IgD-negative memory B cell (primary cell): Measurements from ENCODE around the gene SPAG16. TPM values are rescaled to one million over a fixed set of nuclear protein-coding genes. Genes with fewer than 3 reads are reported as not detected.

Experiments
- H3K27ac Mint-ChIP-seq, 3 donors: one replicate each; pipeline ENCODE4 v1.8.0; 2020 to 2022; ENCODE audit warnings: mild to moderate bottlenecking in 3 of 3, mixed read lengths in 3 of 3, moderate library complexity in 1 of 3
- H3K27me3 Mint-ChIP-seq: one replicate; pipeline ENCODE4 v1.8.0; 2021; ENCODE audit warnings: mixed read lengths
- H3K36me3 Mint-ChIP-seq: one replicate; pipeline ENCODE4 v1.8.0; 2020; ENCODE audit warnings: mild to moderate bottlenecking, mixed read lengths
- H3K4me1 Mint-ChIP-seq, 3 donors: one replicate each; pipeline ENCODE4 v1.8.0; 2020 to 2022; ENCODE audit warnings: mixed read lengths in 3 of 3, mild to moderate bottlenecking in 1 of 3
- H3K4me3 Mint-ChIP-seq, 4 donors: one replicate each; pipeline ENCODE4 v1.8.0; 2020 to 2022; ENCODE audit warnings: mild to moderate bottlenecking in 4 of 4, mixed read lengths in 4 of 4, moderate library complexity in 3 of 4
- H3K9me3 Mint-ChIP-seq, 3 donors: one replicate each; pipeline ENCODE4 v1.8.0; 2020 to 2021; ENCODE audit warnings: mixed read lengths in 3 of 3, mild to moderate bottlenecking in 1 of 3
- polyA plus RNA-seq: library from polyadenylated mRNA; unstranded; fragments of 300-500 nt; fragmentation: Illumina TruSeq; gene quantifications from one replicate; pipeline ENCODE4 v1.2.3, GENCODE V29; 2021

Gene SPAG16
- polyA plus RNA-seq, 1 donor from 2014 or later, result 9.1 TPM

GRCh38 chr2:214180686-214181085, 896.4 kb downstream of the SPAG16 start:
- H3K4me3 Mint-ChIP-seq, result no peak overlapping the region
- H3K27ac Mint-ChIP-seq, result no peak overlapping the region
- H3K9me3 Mint-ChIP-seq, result no peaks in the 10 kb centered on the region

GRCh38 chr2:214184461-214184860, 900.2 kb downstream of the SPAG16 start:
- no peak overlapping the region for H3K27ac Mint-ChIP-seq
- no peaks in the 10 kb centered on the region for H3K9me3 Mint-ChIP-seq
- H3K36me3 Mint-ChIP-seq, result no peaks in the 10 kb centered on the region
- no peaks in the 10 kb centered on the region for H3K27me3 Mint-ChIP-seq
- no peak overlapping the region for H3K4me3 Mint-ChIP-seq
- H3K4me1 Mint-ChIP-seq, result no peaks in the 10 kb centered on the region

More at GRCh38 chr2:214180686-214181085, 896.4 kb downstream of the SPAG16 start:
- H3K36me3 Mint-ChIP-seq, result no peaks in the 10 kb centered on the region
- H3K27me3 Mint-ChIP-seq, result no peaks in the 10 kb centered on the region
- no peaks in the 10 kb centered on the region for H3K4me1 Mint-ChIP-seq

- H3K36me3 Mint-ChIP-seq, result no peaks in the 10 kb centered on the region
- H3K27ac Mint-ChIP-seq, result no peak overlapping the region
- H3K4me3 Mint-ChIP-seq, result no peak overlapping the region
- no peaks in the 10 kb centered on the region for H3K9me3 Mint-ChIP-seq
- H3K4me1 Mint-ChIP-seq, result no peaks in the 10 kb centered on the region
- H3K27me3 Mint-ChIP-seq, result no peaks in the 10 kb centered on the region
Measured at GRCh38 chr2:214185546-214185945, 901.3 kb downstream of the SPAG16 start.

DNA sequence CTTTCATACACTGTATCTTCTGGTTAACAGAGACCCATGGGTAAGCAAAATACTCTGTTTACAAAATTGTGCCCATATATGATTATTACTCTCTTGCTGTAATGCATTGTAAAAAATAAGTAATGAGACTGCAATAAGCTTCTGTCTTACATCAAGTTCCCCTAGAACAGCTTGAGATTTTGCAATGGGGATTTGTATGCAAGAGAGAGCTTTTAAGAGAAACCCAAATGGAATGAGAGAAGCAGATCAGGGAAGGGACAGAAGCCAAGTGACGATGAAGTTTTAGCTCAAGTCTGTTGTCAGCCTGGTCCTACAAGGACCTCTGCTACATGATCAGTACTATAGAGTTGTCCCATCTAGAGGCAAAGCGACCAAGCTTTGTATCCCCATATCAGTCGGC, 908.4 kb downstream of the SPAG16 start:
- no peak overlapping the region for H3K27ac Mint-ChIP-seq
- no peaks in the 10 kb centered on the region for H3K9me3 Mint-ChIP-seq
- H3K27me3 Mint-ChIP-seq, result no peaks in the 10 kb centered on the region
- H3K4me3 Mint-ChIP-seq, result no peak overlapping the region
- no peaks in the 10 kb centered on the region for H3K36me3 Mint-ChIP-seq
- no peaks in the 10 kb centered on the region for H3K4me1 Mint-ChIP-seq

DNA sequence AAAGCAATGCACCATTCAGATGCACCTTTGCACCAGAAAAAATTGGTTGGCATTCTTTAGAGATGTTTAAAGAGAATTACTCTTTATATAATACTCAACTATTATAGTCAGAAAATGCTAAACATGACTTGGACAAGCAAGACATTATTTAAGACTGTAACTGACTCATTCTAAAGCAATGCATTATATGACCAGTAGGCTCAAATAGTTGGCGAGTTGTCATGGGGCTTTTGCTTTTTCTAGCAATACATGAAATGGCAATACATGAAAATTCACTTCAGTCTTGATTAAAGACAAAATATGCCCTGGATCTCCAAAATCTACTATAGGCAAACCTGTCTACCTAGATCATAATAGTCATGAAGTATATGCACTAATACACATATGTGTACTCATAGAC, 909.7 kb downstream of the SPAG16 start:
- H3K27ac Mint-ChIP-seq, result no peak overlapping the region
- H3K9me3 Mint-ChIP-seq, result no peaks in the 10 kb centered on the region
- no peaks in the 10 kb centered on the region for H3K36me3 Mint-ChIP-seq
- no peaks in the 10 kb centered on the region for H3K27me3 Mint-ChIP-seq
- H3K4me1 Mint-ChIP-seq, result no peaks in the 10 kb centered on the region
- no peak overlapping the region for H3K4me3 Mint-ChIP-seq

DNA sequence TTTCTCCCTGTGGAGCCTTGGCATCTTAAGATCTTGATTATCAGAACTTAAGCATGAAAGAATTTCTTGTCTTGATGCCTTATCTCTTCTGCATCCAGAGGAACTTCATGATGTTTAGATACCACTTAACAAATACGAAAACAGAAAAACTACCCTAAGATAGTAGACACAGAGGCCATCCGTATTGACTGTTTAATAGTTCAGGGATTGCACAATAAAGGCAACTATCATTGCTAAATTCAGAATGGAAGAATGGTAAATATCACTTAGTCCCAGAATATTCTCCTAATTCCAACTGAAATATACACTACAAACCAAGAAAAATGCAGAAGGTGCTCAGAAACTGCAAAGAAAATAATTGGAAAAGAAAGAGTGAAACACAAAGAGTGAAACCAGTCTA, 912.0 kb downstream of the SPAG16 start:
- no peaks in the 10 kb centered on the region for H3K4me1 Mint-ChIP-seq
- H3K9me3 Mint-ChIP-seq, result no peaks in the 10 kb centered on the region
- no peak overlapping the region for H3K4me3 Mint-ChIP-seq
- H3K27ac Mint-ChIP-seq, result no peak overlapping the region
- no peaks in the 10 kb centered on the region for H3K27me3 Mint-ChIP-seq
- no peaks in the 10 kb centered on the region for H3K36me3 Mint-ChIP-seq

DNA sequence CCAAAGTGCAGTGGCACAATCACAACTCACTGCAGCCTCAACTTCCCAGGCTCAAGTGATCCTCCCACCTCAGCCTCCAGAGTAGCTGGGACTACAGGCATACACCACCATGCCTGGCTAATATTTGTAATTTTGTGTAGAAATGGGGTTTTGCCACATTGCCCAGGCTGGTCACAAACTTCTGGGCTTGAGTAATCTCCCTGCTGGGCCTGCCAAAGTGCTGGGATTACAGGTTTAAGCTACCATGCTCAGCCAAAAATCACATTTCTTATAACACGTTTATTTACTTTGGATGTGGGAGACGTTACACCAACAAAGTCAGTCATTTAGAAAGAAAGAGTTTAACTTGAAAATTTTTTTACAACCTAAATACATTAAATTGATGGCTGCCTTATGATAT, 917.6 kb downstream of the SPAG16 start:
- no peaks in the 10 kb centered on the region for H3K4me1 Mint-ChIP-seq
- H3K4me3 Mint-ChIP-seq, result no peak overlapping the region
- H3K36me3 Mint-ChIP-seq, result no peaks in the 10 kb centered on the region
- H3K27me3 Mint-ChIP-seq, result peaks cover 2% of the 10 kb centered on the region
- no peaks in the 10 kb centered on the region for H3K9me3 Mint-ChIP-seq
- no peak overlapping the region for H3K27ac Mint-ChIP-seq

DNA sequence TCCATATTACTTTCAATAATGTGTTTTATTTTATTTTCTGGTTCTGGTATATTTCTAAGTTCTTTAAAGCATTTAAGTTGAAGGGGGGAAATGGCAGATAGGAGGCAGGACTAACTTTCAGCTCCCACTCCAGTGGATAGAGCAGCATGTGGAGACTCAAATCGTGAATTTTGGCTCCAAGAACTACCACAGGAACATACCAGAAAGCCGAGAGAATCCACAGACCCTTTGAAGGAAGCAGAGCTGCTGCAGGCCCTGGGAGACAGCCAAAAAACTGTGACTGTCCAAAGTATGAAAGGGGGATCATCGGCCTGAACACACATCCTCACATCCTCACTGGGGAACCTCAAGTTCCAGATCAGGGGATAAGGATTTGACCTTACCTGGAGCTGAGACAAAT, 919.0 kb downstream of the SPAG16 start:
- Mint-ChIP-seq H3K4me3 (no peak overlapping the region), H3K9me3 (no peaks in the 10 kb centered on the region), H3K4me1 (no peaks in the 10 kb centered on the region), H3K36me3 (no peaks in the 10 kb centered on the region), H3K27ac (no peak overlapping the region), H3K27me3 (peaks cover 2% of the 10 kb centered on the region)

DNA sequence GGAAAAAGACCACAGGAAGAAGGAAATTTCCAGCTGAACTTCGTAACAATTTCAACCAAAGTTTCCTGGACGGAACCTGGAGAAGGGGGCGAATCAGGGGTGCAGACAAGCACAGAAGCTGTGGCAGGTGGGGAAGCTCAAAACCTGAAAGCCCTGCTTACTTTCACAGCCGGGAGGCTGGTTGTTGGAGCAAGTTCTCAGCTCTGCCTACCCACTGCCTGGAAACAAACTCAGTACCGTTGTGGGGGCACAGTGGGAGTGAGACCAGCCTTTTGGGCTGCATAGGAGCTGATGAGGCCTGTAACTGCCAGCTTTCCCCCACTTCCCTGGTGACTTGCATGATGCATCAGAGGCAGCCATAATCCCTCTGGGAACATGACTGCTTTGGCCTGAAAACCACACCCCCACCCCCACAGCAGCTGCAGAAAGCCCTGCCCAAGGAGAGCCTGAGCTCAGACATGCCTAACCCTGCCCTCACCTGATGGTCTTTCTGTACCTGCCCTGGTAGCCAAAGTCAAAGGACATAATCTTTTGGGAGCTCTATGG, 919.6 kb downstream of the SPAG16 start:
- Mint-ChIP-seq H3K36me3 (no peaks in the 10 kb centered on the region), H3K9me3 (no peaks in the 10 kb centered on the region), H3K4me3 (no peak overlapping the region), H3K4me1 (no peaks in the 10 kb centered on the region), H3K27me3 (peaks cover 2% of the 10 kb centered on the region), H3K27ac (no peak overlapping the region)

- H3K4me3 Mint-ChIP-seq, result no peak overlapping the region
- no peaks in the 10 kb centered on the region for H3K36me3 Mint-ChIP-seq
- no peak overlapping the region for H3K27ac Mint-ChIP-seq
- H3K9me3 Mint-ChIP-seq, result no peaks in the 10 kb centered on the region
- H3K27me3 Mint-ChIP-seq, result no peaks in the 10 kb centered on the region
- H3K4me1 Mint-ChIP-seq, result no peaks in the 10 kb centered on the region
Measured at GRCh38 chr2:214215107-214215506, 930.8 kb downstream of the SPAG16 start.

DNA sequence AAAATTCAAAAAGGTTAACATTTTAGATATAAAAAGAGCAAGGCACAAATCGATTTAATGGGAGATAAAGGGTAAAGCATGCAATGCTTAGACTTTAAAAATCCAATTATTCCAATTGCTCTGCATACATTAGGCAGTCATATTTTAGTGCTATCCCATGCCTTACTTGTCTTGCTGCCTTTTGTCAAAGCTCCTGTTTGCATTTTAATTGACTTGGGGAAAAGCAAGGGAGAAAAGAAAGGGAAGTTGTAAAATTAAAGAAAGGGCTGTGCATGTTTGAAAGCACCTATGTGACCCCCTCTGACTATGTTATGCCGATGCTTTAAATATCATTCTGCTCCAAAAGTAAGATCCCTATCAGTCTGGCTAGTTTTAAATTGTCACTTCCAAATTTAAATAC, 932.9 kb downstream of the SPAG16 start:
- no peaks in the 10 kb centered on the region for H3K36me3 Mint-ChIP-seq
- H3K4me3 Mint-ChIP-seq, result no peak overlapping the region
- no peaks in the 10 kb centered on the region for H3K9me3 Mint-ChIP-seq
- H3K27me3 Mint-ChIP-seq, result no peaks in the 10 kb centered on the region
- H3K27ac Mint-ChIP-seq, result no peak overlapping the region
- H3K4me1 Mint-ChIP-seq, result no peaks in the 10 kb centered on the region

DNA sequence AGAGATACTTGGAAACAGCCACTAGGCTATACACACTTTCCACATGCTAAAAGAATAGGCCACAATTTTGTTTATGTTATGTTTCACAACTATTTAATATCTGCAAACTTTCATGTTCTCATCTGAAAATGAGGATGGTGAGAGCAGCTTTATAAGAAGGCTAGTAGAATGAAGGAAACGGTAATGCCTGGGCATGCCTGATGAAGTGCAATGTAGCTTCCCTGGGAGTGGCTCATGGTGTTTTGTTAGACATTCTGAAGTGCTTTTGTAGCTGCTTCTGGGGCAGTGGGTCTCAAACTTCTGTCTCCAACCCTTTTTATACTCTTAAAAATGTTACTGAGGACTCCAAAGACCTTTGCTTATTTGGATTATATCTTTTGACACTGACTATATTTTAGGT, 933.3 kb downstream of the SPAG16 start:
- H3K4me3 Mint-ChIP-seq, result no peak overlapping the region
- no peaks in the 10 kb centered on the region for H3K27me3 Mint-ChIP-seq

GRCh38 chr2:214220251-214220650, 936.0 kb downstream of the SPAG16 start:
- H3K4me1 Mint-ChIP-seq, result no peaks in the 10 kb centered on the region
- no peaks in the 10 kb centered on the region for H3K9me3 Mint-ChIP-seq
- no peaks in the 10 kb centered on the region for H3K36me3 Mint-ChIP-seq
- no peaks in the 10 kb centered on the region for H3K27me3 Mint-ChIP-seq
- no peak overlapping the region for H3K27ac Mint-ChIP-seq
- no peak overlapping the region for H3K4me3 Mint-ChIP-seq

More for the DNA sequence above, 933.3 kb downstream of the SPAG16 start:
- Mint-ChIP-seq H3K4me1 (no peaks in the 10 kb centered on the region), H3K27ac (no peak overlapping the region), H3K36me3 (no peaks in the 10 kb centered on the region), H3K9me3 (no peaks in the 10 kb centered on the region)

- Mint-ChIP-seq H3K4me1 (no peaks in the 10 kb centered on the region), H3K27me3 (no peaks in the 10 kb centered on the region), H3K9me3 (no peaks in the 10 kb centered on the region), H3K4me3 (no peak overlapping the region), H3K36me3 (no peaks in the 10 kb centered on the region), H3K27ac (no peak overlapping the region)
Measured at GRCh38 chr2:214226061-214226460, 941.8 kb downstream of the SPAG16 start.

DNA sequence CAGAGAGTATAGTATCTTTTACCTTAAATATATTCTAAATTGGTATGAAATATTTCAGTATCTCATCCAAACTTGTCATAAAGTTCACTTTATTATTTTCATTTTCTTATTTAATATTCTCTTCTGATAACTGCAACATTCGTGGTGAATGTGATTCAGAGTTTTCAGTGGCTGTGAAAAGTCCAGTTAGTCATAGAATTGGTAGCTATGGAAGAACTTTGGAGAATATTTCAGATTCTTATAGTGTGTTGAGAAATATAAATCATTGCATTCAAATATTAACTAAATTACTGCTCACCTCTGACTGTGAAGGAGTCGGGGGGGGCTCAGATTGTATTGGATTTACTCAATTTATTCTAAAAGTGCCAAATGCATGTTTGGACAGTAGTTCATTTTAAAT, 948.0 kb downstream of the SPAG16 start:
- no peak overlapping the region for H3K27ac Mint-ChIP-seq
- H3K4me3 Mint-ChIP-seq, result no peak overlapping the region

DNA sequence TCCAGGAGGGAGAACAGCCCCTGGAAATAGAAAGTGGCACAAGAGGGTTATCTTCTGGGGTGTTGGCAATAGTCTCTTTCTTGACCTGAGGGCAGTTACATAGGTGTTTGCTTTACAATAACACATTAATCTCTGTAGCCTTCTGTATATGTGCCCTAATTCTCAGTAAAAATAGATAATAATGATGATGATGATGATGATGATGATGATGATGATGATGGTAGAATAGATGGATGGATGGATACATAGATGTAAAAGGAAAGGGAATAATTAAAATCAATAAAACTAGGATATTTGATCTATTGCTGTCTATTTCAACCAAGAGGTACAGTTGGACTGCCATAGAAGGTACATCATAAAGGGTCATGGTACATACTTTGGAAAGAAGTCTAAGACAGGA, 948.9 kb downstream of the SPAG16 start:
- Mint-ChIP-seq H3K27me3 (no peaks in the 10 kb centered on the region), H3K4me3 (no peak overlapping the region), H3K4me1 (no peaks in the 10 kb centered on the region), H3K27ac (no peak overlapping the region), H3K36me3 (no peaks in the 10 kb centered on the region), H3K9me3 (peaks cover 0 to 9% (median 0%) of the 10 kb centered on the region in 3 donors)

More for the DNA sequence above, 948.0 kb downstream of the SPAG16 start:
- no peaks in the 10 kb centered on the region for H3K27me3 Mint-ChIP-seq
- H3K36me3 Mint-ChIP-seq, result no peaks in the 10 kb centered on the region
- no peaks in the 10 kb centered on the region for H3K4me1 Mint-ChIP-seq
- peaks cover 0 to 9% (median 0%) of the 10 kb centered on the region in 3 donors for H3K9me3 Mint-ChIP-seq

DNA sequence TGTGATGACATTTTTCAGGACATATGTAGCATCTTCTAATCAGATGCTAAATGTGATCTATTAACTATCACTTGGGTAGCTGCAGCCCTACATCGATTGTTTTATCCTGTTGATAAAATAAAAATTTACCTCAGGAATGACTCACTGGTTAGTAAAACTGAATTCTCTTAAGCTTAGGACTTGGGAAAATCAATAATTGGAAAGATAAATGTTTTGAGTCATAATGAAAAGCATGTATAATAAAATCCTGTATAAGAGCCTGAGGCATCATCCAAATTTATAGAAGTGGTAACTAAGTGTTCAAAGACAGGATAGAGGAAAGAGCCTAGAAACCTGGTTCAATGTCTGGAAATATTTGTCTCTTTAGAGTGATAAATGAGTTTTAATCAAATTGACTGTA, 958.5 kb downstream of the SPAG16 start:
- H3K27me3 Mint-ChIP-seq, result no peaks in the 10 kb centered on the region
- H3K9me3 Mint-ChIP-seq, result no peaks in the 10 kb centered on the region
- no peaks in the 10 kb centered on the region for H3K4me1 Mint-ChIP-seq
- no peaks in the 10 kb centered on the region for H3K36me3 Mint-ChIP-seq
- no peak overlapping the region for H3K27ac Mint-ChIP-seq
- no peak overlapping the region for H3K4me3 Mint-ChIP-seq
